ENCODE measurements around the gene PCGF5.

The PCGF5 gene

GRCh38 chr10:91194497-91195179 lies 25.8 kb upstream of the PCGF5 start:
- no peak overlapping the region for H3K27ac ChIP-seq (ENCODE audit: low read depth in 2 of 2, low read length in 2 of 2)
- peaks cover 5% of the 10 kb centered on the region in 2 donors for H3K4me1 ChIP-seq (ENCODE audit: control insufficient read depth in 2 of 2, insufficient read depth in 2 of 2, low read length in 2 of 2)
- no peaks in the 10 kb centered on the region for H3K27me3 ChIP-seq (ENCODE audit: control insufficient read depth in 2 of 2, insufficient read depth in 2 of 2, low read length in 2 of 2)
- no peak overlapping the region for H3K4me3 ChIP-seq (ENCODE audit: low read length in 2 of 2)
- no peaks in the 10 kb centered on the region for H3K9me3 ChIP-seq (ENCODE audit: control insufficient read depth in 2 of 2, low read length in 2 of 2)
- no peaks in the 10 kb centered on the region for H3K36me3 ChIP-seq (ENCODE audit: control insufficient read depth in 2 of 2, insufficient read depth in 2 of 2, low read length in 2 of 2)
- H3K9ac ChIP-seq (ENCODE audit: low read depth in 1 of 2, low read length in 2 of 2), result no peak overlapping the region

- H3K4me1 ChIP-seq (ENCODE audit: control insufficient read depth in 2 of 2, insufficient read depth in 2 of 2, low read length in 2 of 2), result peaks cover 5% of the 10 kb centered on the region in 2 donors
Measured at GRCh38 chr10:91196268-91197048, 24.0 kb upstream of the PCGF5 start.

GRCh38 chr10:91197127-91197526 lies 23.3 kb upstream of the PCGF5 start:
- H3K4me3 ChIP-seq (ENCODE audit: low read length in 2 of 2), result no peak overlapping the region
- H3K36me3 ChIP-seq (ENCODE audit: control insufficient read depth in 2 of 2, insufficient read depth in 2 of 2, low read length in 2 of 2), result no peaks in the 10 kb centered on the region
- H3K27me3 ChIP-seq (ENCODE audit: control insufficient read depth in 2 of 2, insufficient read depth in 2 of 2, low read length in 2 of 2), result no peaks in the 10 kb centered on the region
- H3K9ac ChIP-seq (ENCODE audit: low read depth in 1 of 2, low read length in 2 of 2), result no peak overlapping the region
- no peak overlapping the region for H3K27ac ChIP-seq (ENCODE audit: low read depth in 2 of 2, low read length in 2 of 2)
- peaks cover 5% of the 10 kb centered on the region in 2 donors for H3K4me1 ChIP-seq (ENCODE audit: control insufficient read depth in 2 of 2, insufficient read depth in 2 of 2, low read length in 2 of 2)
- no peaks in the 10 kb centered on the region for H3K9me3 ChIP-seq (ENCODE audit: control insufficient read depth in 2 of 2, low read length in 2 of 2)

More at GRCh38 chr10:91196268-91197048, 24.0 kb upstream of the PCGF5 start:
- Histone ChIP-seq H3K9ac (ENCODE audit: low read depth in 1 of 2, low read length in 2 of 2) (no peak overlapping the region), H3K9me3 (ENCODE audit: control insufficient read depth in 2 of 2, low read length in 2 of 2) (no peaks in the 10 kb centered on the region), H3K27me3 (ENCODE audit: control insufficient read depth in 2 of 2, insufficient read depth in 2 of 2, low read length in 2 of 2) (no peaks in the 10 kb centered on the region), H3K27ac (ENCODE audit: low read depth in 2 of 2, low read length in 2 of 2) (no peak overlapping the region), H3K36me3 (ENCODE audit: control insufficient read depth in 2 of 2, insufficient read depth in 2 of 2, low read length in 2 of 2) (no peaks in the 10 kb centered on the region), H3K4me3 (ENCODE audit: low read length in 2 of 2) (no peak overlapping the region)

GRCh38 chr10:91198781-91199180 lies 21.7 kb upstream of the PCGF5 start:
- Histone ChIP-seq H3K27me3 (ENCODE audit: control insufficient read depth in 2 of 2, insufficient read depth in 2 of 2, low read length in 2 of 2) (no peaks in the 10 kb centered on the region), H3K4me1 (ENCODE audit: control insufficient read depth in 2 of 2, insufficient read depth in 2 of 2, low read length in 2 of 2) (peaks cover 5% of the 10 kb centered on the region in 2 donors), H3K9me3 (ENCODE audit: control insufficient read depth in 2 of 2, low read length in 2 of 2) (no peaks in the 10 kb centered on the region), H3K9ac (ENCODE audit: low read depth in 1 of 2, low read length in 2 of 2) (no peak overlapping the region), H3K36me3 (ENCODE audit: control insufficient read depth in 2 of 2, insufficient read depth in 2 of 2, low read length in 2 of 2) (no peaks in the 10 kb centered on the region), H3K27ac (ENCODE audit: low read depth in 2 of 2, low read length in 2 of 2) (peak overlapping the region; percentile 59 to 60), H3K4me3 (ENCODE audit: low read length in 2 of 2) (peak overlapping the region in 1 of 2 donors; percentile 26)

GRCh38 chr10:91200314-91201212 lies 19.9 kb upstream of the PCGF5 start:
- Histone ChIP-seq H3K4me1 (ENCODE audit: control insufficient read depth in 2 of 2, insufficient read depth in 2 of 2, low read length in 2 of 2) (peaks cover 5% of the 10 kb centered on the region in 2 donors), H3K9me3 (ENCODE audit: control insufficient read depth in 2 of 2, low read length in 2 of 2) (no peaks in the 10 kb centered on the region), H3K27me3 (ENCODE audit: control insufficient read depth in 2 of 2, insufficient read depth in 2 of 2, low read length in 2 of 2) (no peaks in the 10 kb centered on the region), H3K27ac (ENCODE audit: low read depth in 2 of 2, low read length in 2 of 2) (peak overlapping the region in 1 of 2 donors; percentile 26), H3K4me3 (ENCODE audit: low read length in 2 of 2) (no peak overlapping the region), H3K36me3 (ENCODE audit: control insufficient read depth in 2 of 2, insufficient read depth in 2 of 2, low read length in 2 of 2) (no peaks in the 10 kb centered on the region), H3K9ac (ENCODE audit: low read depth in 1 of 2, low read length in 2 of 2) (no peak overlapping the region)

- Histone ChIP-seq H3K27me3 (ENCODE audit: control insufficient read depth in 2 of 2, insufficient read depth in 2 of 2, low read length in 2 of 2) (no peaks in the 10 kb centered on the region), H3K9ac (ENCODE audit: low read depth in 1 of 2, low read length in 2 of 2) (no peak overlapping the region), H3K9me3 (ENCODE audit: control insufficient read depth in 2 of 2, low read length in 2 of 2) (no peaks in the 10 kb centered on the region), H3K36me3 (ENCODE audit: control insufficient read depth in 2 of 2, insufficient read depth in 2 of 2, low read length in 2 of 2) (no peaks in the 10 kb centered on the region), H3K4me3 (ENCODE audit: low read length in 2 of 2) (no peak overlapping the region), H3K27ac (ENCODE audit: low read depth in 2 of 2, low read length in 2 of 2) (peak overlapping the region in 1 of 2 donors; percentile 26), H3K4me1 (ENCODE audit: control insufficient read depth in 2 of 2, insufficient read depth in 2 of 2, low read length in 2 of 2) (peaks cover 5% of the 10 kb centered on the region in 2 donors)
Measured at GRCh38 chr10:91201213-91201996, 19.1 kb upstream of the PCGF5 start.

GRCh38 chr10:91206427-91206826 lies 14.0 kb upstream of the PCGF5 start:
- peaks cover 4% of the 10 kb centered on the region in 2 donors for H3K4me1 ChIP-seq (ENCODE audit: control insufficient read depth in 2 of 2, insufficient read depth in 2 of 2, low read length in 2 of 2)
- H3K9me3 ChIP-seq (ENCODE audit: control insufficient read depth in 2 of 2, low read length in 2 of 2), result no peaks in the 10 kb centered on the region
- H3K27me3 ChIP-seq (ENCODE audit: control insufficient read depth in 2 of 2, insufficient read depth in 2 of 2, low read length in 2 of 2), result no peaks in the 10 kb centered on the region
- H3K36me3 ChIP-seq (ENCODE audit: control insufficient read depth in 2 of 2, insufficient read depth in 2 of 2, low read length in 2 of 2), result no peaks in the 10 kb centered on the region
- H3K4me3 ChIP-seq (ENCODE audit: low read length in 2 of 2), result no peak overlapping the region
- no peak overlapping the region for H3K9ac ChIP-seq (ENCODE audit: low read depth in 1 of 2, low read length in 2 of 2)
- H3K27ac ChIP-seq (ENCODE audit: low read depth in 2 of 2, low read length in 2 of 2), result no peak overlapping the region

GRCh38 chr10:91206837-91207474 lies 13.5 kb upstream of the PCGF5 start:
- Histone ChIP-seq H3K4me3 (ENCODE audit: low read length in 2 of 2) (no peak overlapping the region), H3K27me3 (ENCODE audit: control insufficient read depth in 2 of 2, insufficient read depth in 2 of 2, low read length in 2 of 2) (no peaks in the 10 kb centered on the region), H3K27ac (ENCODE audit: low read depth in 2 of 2, low read length in 2 of 2) (no peak overlapping the region), H3K9ac (ENCODE audit: low read depth in 1 of 2, low read length in 2 of 2) (no peak overlapping the region), H3K36me3 (ENCODE audit: control insufficient read depth in 2 of 2, insufficient read depth in 2 of 2, low read length in 2 of 2) (no peaks in the 10 kb centered on the region), H3K4me1 (ENCODE audit: control insufficient read depth in 2 of 2, insufficient read depth in 2 of 2, low read length in 2 of 2) (peaks cover 4% of the 10 kb centered on the region in 2 donors), H3K9me3 (ENCODE audit: control insufficient read depth in 2 of 2, low read length in 2 of 2) (no peaks in the 10 kb centered on the region)

GRCh38 chr10:91208642-91209041 lies 11.8 kb upstream of the PCGF5 start:
- Histone ChIP-seq H3K27ac (ENCODE audit: low read depth in 2 of 2, low read length in 2 of 2) (no peak overlapping the region), H3K27me3 (ENCODE audit: control insufficient read depth in 2 of 2, insufficient read depth in 2 of 2, low read length in 2 of 2) (no peaks in the 10 kb centered on the region), H3K4me1 (ENCODE audit: control insufficient read depth in 2 of 2, insufficient read depth in 2 of 2, low read length in 2 of 2) (peaks cover 4% of the 10 kb centered on the region in 2 donors), H3K9ac (ENCODE audit: low read depth in 1 of 2, low read length in 2 of 2) (no peak overlapping the region), H3K36me3 (ENCODE audit: control insufficient read depth in 2 of 2, insufficient read depth in 2 of 2, low read length in 2 of 2) (no peaks in the 10 kb centered on the region), H3K4me3 (ENCODE audit: low read length in 2 of 2) (no peak overlapping the region), H3K9me3 (ENCODE audit: control insufficient read depth in 2 of 2, low read length in 2 of 2) (no peaks in the 10 kb centered on the region)

All from mucosa of rectum (tissue), 2 donors.